Measurements from ENCODE around the gene PRKAG3.

GRCh38 chr2:218773881-218774280, 57.7 kb downstream of the PRKAG3 start:
- TF ChIP-seq CTCF (IDR thresholded peaks at IDR 0.05) (no peak), POLR2A (IDR thresholded peaks at IDR 0.05) (no peak)

Data from esophagus squamous epithelium (tissue), 4 donors.